ENCODE results near the gene PTPRQ.

PTPRQ gene

GRCh38 chr12:80413462-80413861 is 30.6 kb upstream of the PTPRQ start:
- TF ChIP-seq CTCF (IDR thresholded peaks at IDR 0.05; ENCODE audit: low read depth, low read length): no peak

GRCh38 chr12:80415466-80415865 is 28.6 kb upstream of the PTPRQ start:
- H3K4me3 ChIP-seq (ENCODE audit: low read depth, low read length): no peak overlapping the region
- no peak for TF ChIP-seq CTCF (IDR thresholded peaks at IDR 0.05; ENCODE audit: low read depth, low read length)

More at GRCh38 chr12:80413462-80413861, 30.6 kb upstream of the PTPRQ start:
- H3K4me3 ChIP-seq (ENCODE audit: low read depth, low read length): no peak overlapping the region

- TF ChIP-seq CTCF (IDR thresholded peaks at IDR 0.05; ENCODE audit: low read depth, low read length): no peak
- no peak overlapping the region for H3K4me3 ChIP-seq (ENCODE audit: low read depth, low read length)
Observed at GRCh38 chr12:80419644-80420043, 24.4 kb upstream of the PTPRQ start.

GRCh38 chr12:80420075-80420474 is 24.0 kb upstream of the PTPRQ start:
- TF ChIP-seq CTCF (IDR thresholded peaks at IDR 0.05; ENCODE audit: low read depth, low read length): no peak
- H3K4me3 ChIP-seq (ENCODE audit: low read depth, low read length): no peak overlapping the region

- TF ChIP-seq CTCF (IDR thresholded peaks at IDR 0.05; ENCODE audit: low read depth, low read length): no peak
Observed at GRCh38 chr12:80422550-80422949, 21.5 kb upstream of the PTPRQ start.

GRCh38 chr12:80432061-80432460 is 12.0 kb upstream of the PTPRQ start:
- TF ChIP-seq CTCF (IDR thresholded peaks at IDR 0.05; ENCODE audit: low read depth, low read length): no peak

More at GRCh38 chr12:80422550-80422949, 21.5 kb upstream of the PTPRQ start:
- H3K4me3 ChIP-seq (ENCODE audit: low read depth, low read length): no peak overlapping the region

GRCh38 chr12:80441921-80442320 is 2.1 kb upstream of the PTPRQ start:
- TF ChIP-seq CTCF (IDR thresholded peaks at IDR 0.05; ENCODE audit: low read depth, low read length): no peak
- H3K4me3 ChIP-seq (ENCODE audit: low read depth, low read length): no peak overlapping the region

More at GRCh38 chr12:80432061-80432460, 12.0 kb upstream of the PTPRQ start:
- no peak overlapping the region for H3K4me3 ChIP-seq (ENCODE audit: low read depth, low read length)

All from WI38 (cell line).